T-helper 1 cell (primary cell): Measurements from ENCODE around the gene AGO3.
"Not testable (repeated sequence)": the region's sequence is repeated elsewhere in the genome, so short reads cannot be mapped to it uniquely, and the experiment has no call there.

Experiments used
- DNase-seq, 5 donors: peaks; one replicate each; pipeline ENCODE4 v3.0.0-alpha.2; 2012 to 2020

AGO3 gene

GRCh38 chr1:36008546-36009197, 77.8 kb downstream of the AGO3 start:
- peak in 1 of 5 donors; percentile 4 for DNase-seq

- DNase-seq: no peak
Observed at GRCh38 chr1:36014722-36015220, 83.9 kb downstream of the AGO3 start.

GRCh38 chr1:36016686-36017085, 85.8 kb downstream of the AGO3 start:
- DNase-seq: no peak

- peak in 1 of 5 donors; percentile 47 for DNase-seq
Observed at GRCh38 chr1:36023098-36023769, 92.3 kb downstream of the AGO3 start.

GRCh38 chr1:36024024-36024423, 93.1 kb downstream of the AGO3 start:
- DNase-seq: not testable (repeated sequence)

- no peak for DNase-seq
Observed at GRCh38 chr1:36024847-36025246, 93.9 kb downstream of the AGO3 start.

GRCh38 chr1:36027766-36028165, 96.9 kb downstream of the AGO3 start:
- no peak for DNase-seq

- no peak for DNase-seq
Observed at GRCh38 chr1:36031441-36031840, 100.5 kb downstream of the AGO3 start.

GRCh38 chr1:36034692-36035091, 103.8 kb downstream of the AGO3 start:
- DNase-seq: no peak

GRCh38 chr1:36035154-36035553, 104.2 kb downstream of the AGO3 start:
- no peak for DNase-seq

GRCh38 chr1:36040238-36040637, 109.3 kb downstream of the AGO3 start:
- no peak for DNase-seq

- no peak for DNase-seq
Observed at GRCh38 chr1:36051821-36052220, 120.9 kb downstream of the AGO3 start.

- no peak for DNase-seq
Observed at GRCh38 chr1:36053978-36054377, 123.1 kb downstream of the AGO3 start.

- DNase-seq: no peak
Observed at GRCh38 chr1:36055706-36056105, 124.8 kb downstream of the AGO3 start.

- DNase-seq: no peak
Observed at GRCh38 chr1:36062315-36062714, 131.4 kb downstream of the AGO3 start.

GRCh38 chr1:36067871-36068270, 137.0 kb downstream of the AGO3 start:
- no peak for DNase-seq

GRCh38 chr1:36068866-36069265, 138.0 kb downstream of the AGO3 start:
- no peak for DNase-seq

- no peak for DNase-seq
Observed at GRCh38 chr1:36070349-36070748, 139.4 kb downstream of the AGO3 start.

- no peak for DNase-seq
Observed at GRCh38 chr1:36076979-36077573, 146.2 kb downstream of the AGO3 start.

- no peak for DNase-seq
Observed at GRCh38 chr1:36080236-36080635, 149.3 kb downstream of the AGO3 start.

GRCh38 chr1:36080801-36081200, 149.9 kb downstream of the AGO3 start:
- DNase-seq: no peak

GRCh38 chr1:36081926-36082485, 151.1 kb downstream of the AGO3 start:
- DNase-seq: no peak

GRCh38 chr1:36083219-36083618, 152.3 kb downstream of the AGO3 start:
- no peak for DNase-seq
